Ecto neural progenitor cell (in vitro differentiated cells): ENCODE data around the gene NRN1L.
A peak's percentile ranks its signal among the peaks of the same experiment; 100 is the strongest.
"Not testable (repeated sequence)": the region's sequence is repeated elsewhere in the genome, so short reads cannot be mapped to it uniquely, and the experiment has no call there.

Experiments
- DNase-seq: peaks from one replicate; pipeline ENCODE4 v3.0.0-alpha.2; 2018; ENCODE audit warnings: low spot score

Gene NRN1L

GRCh38 chr16:67884684-67885083 is at the start of gene NRN1L:
Gene NRN1L, plus strand, starts transcription at chr16:67884885. Its CDS starts 19 bp downstream, at chr16:67884904.
- peak; percentile 94 for DNase-seq

GRCh38 chr16:67837190-67837589 is 47.5 kb upstream of the NRN1L start:
- DNase-seq, result not testable (repeated sequence)

- no peak for DNase-seq
Observed at GRCh38 chr16:67837811-67838210, 46.9 kb upstream of the NRN1L start.

- no peak for DNase-seq
Observed at GRCh38 chr16:67841198-67841815, 43.4 kb upstream of the NRN1L start.

GRCh38 chr16:67841816-67842508 is 42.7 kb upstream of the NRN1L start, which contains the start of gene THAP11:
Gene THAP11, plus strand, starts transcription at chr16:67842320. Its CDS starts 235 bp downstream, at chr16:67842555.
- DNase-seq, result peak; percentile 97

GRCh38 chr16:67842509-67843342 is 42.0 kb upstream of the NRN1L start:
- peak; percentile 79 for DNase-seq

- DNase-seq, result no peak
Observed at GRCh38 chr16:67843343-67843765, 41.3 kb upstream of the NRN1L start.

GRCh38 chr16:67844497-67844896 is 40.2 kb upstream of the NRN1L start:
- DNase-seq, result no peak

GRCh38 chr16:67845291-67846062 is 39.2 kb upstream of the NRN1L start:
- DNase-seq, result no peak

GRCh38 chr16:67846063-67846319 is 38.7 kb upstream of the NRN1L start:
- DNase-seq, result no peak

GRCh38 chr16:67846320-67847063 is 38.2 kb upstream of the NRN1L start, which contains the start of gene NUTF2:
Gene NUTF2, plus strand, starts transcription at chr16:67846933. Its CDS starts 18,198 bp downstream, at chr16:67865131.
- DNase-seq, result peak; percentile 99

GRCh38 chr16:67847064-67847861 is 37.4 kb upstream of the NRN1L start, which contains the start of gene CENPT:
Gene CENPT, minus strand, starts transcription at chr16:67847693. Its CDS starts 13,834 bp downstream, at chr16:67833859.
- peak; percentile 58 for DNase-seq

- DNase-seq, result no peak
Observed at GRCh38 chr16:67848118-67848517, 36.6 kb upstream of the NRN1L start.

- DNase-seq, result no peak
Observed at GRCh38 chr16:67853670-67854069, 31.0 kb upstream of the NRN1L start.

- no peak for DNase-seq
Observed at GRCh38 chr16:67855789-67856188, 28.9 kb upstream of the NRN1L start.

- DNase-seq, result no peak
Observed at GRCh38 chr16:67856927-67857546, 27.6 kb upstream of the NRN1L start.

- no peak for DNase-seq
Observed at GRCh38 chr16:67857547-67858233, 27.0 kb upstream of the NRN1L start.

- no peak for DNase-seq
Observed at GRCh38 chr16:67858500-67858899, 26.2 kb upstream of the NRN1L start.
